CD4-positive, alpha-beta T cell treated with Interleukin-1 beta for 1 hour (primary cell): ENCODE measurements around the gene CCDC59.

Experiments
- DNase-seq, 2 donors: peaks; one replicate each; pipeline ENCODE4 v3.0.0-alpha.2; 2020 to 2022

CCDC59 gene

GRCh38 chr12:82314406-82314892, 43.7 kb downstream of the CCDC59 start:
- DNase-seq = no peak
